ENCODE results near the gene MECP2. TPM values are rescaled to one million over a fixed set of nuclear protein-coding genes. Genes with fewer than 3 reads are reported as not detected.

Gene MECP2
- total and polyA plus RNA-seq, 2 donors (not counting 1 experiment from before 2014, with no cell fraction given): 20.0 to 122 TPM

GRCh38 chrX:154098551-154098950, 1.0 kb upstream of the MECP2 start:
- H2AFZ ChIP-seq (ENCODE audit: insufficient read depth, low read depth, low read length, poor library complexity, severe bottlenecking): peak overlapping the region; percentile 64
- H3K27ac ChIP-seq (ENCODE audit: low read length in 2 of 2): no peak overlapping the region
- peak overlapping the region; percentile 62 for H3K4me2 ChIP-seq (replicated peaks; ENCODE audit: low read depth, low read length, poor library complexity, severe bottlenecking)
- ATAC-seq (ENCODE audit: low read depth) (no peak), DNase-seq (no peak)
- H3K79me2 ChIP-seq (ENCODE audit: control insufficient read depth, insufficient read depth, low read length): peaks cover 41% of the 10 kb centered on the region
- ChIA-PET POLR2A (no interaction called here), CTCF (no interaction called here)
- peaks cover 6% of the 10 kb centered on the region for H4K20me1 ChIP-seq (ENCODE audit: control insufficient read depth, insufficient read depth, low read length, poor library complexity, severe bottlenecking)
- no peak for TF ChIP-seq EZH2 (IDR thresholded peaks at IDR 0.05; ENCODE audit: borderline replicate concordance, insufficient read depth, low read depth, low read length, poor library complexity, severe bottlenecking)
- no peak for TF ChIP-seq CTCF (IDR thresholded peaks at IDR 0.05)
- WGBS (ENCODE audit: insufficient coverage): no CpG with 5 or more reads among the region's 2 CpGs
- Mint-ChIP-seq H3K27me3 (peaks cover 7% of the 10 kb centered on the region), H3K4me1 (peaks cover 34% of the 10 kb centered on the region), H3K9me3 (ENCODE audit: insufficient read depth) (no peaks in the 10 kb centered on the region), H3K27ac (peak overlapping the region; percentile 26), H3K4me3 (peak overlapping the region; percentile 89)
- intact Hi-C loops (cut with micrococcal nuclease): loop anchor here (10.0 kb wide), 1 partner anchor 276 kb away; the partner anchor contains the start of genes EMD and FLNA
- peak overlapping the region; percentile 40 for H3K9ac ChIP-seq (ENCODE audit: low read length)
- no peak overlapping the region for H3K4me3 ChIP-seq (ENCODE audit: control extremely low read depth in 1 of 5, extremely low read depth in 1 of 5, insufficient read depth in 1 of 5, low read depth in 2 of 5, low read length in 4 of 5)
- no peaks in the 10 kb centered on the region for H3K27me3 ChIP-seq (replicated peaks in 1 of 4; ENCODE audit: control extremely low read depth in 1 of 4, control insufficient read depth in 3 of 4, insufficient read depth in 4 of 4, low read length in 3 of 4)
- no peaks in the 10 kb centered on the region for H3K36me3 ChIP-seq (replicated peaks in 1 of 2; ENCODE audit: control extremely low read depth in 1 of 2, control insufficient read depth in 1 of 2, extremely low read depth in 1 of 2, insufficient read depth in 2 of 2, low read length in 1 of 2)
- no peaks in the 10 kb centered on the region for H3K9me3 ChIP-seq (ENCODE audit: control extremely low read depth in 1 of 3, control insufficient read depth in 2 of 3, insufficient read depth in 1 of 3, low read length in 2 of 3)
- H3K4me1 ChIP-seq (ENCODE audit: control insufficient read depth in 2 of 2, insufficient read depth in 2 of 2, low read length in 2 of 2): peaks cover 27 to 37% of the 10 kb centered on the region in 2 donors

GRCh38 chrX:154097003-154097588, 421 bp downstream of the MECP2 start:
- intact Hi-C loops (cut with micrococcal nuclease): loop anchor here (10.0 kb wide), 1 partner anchor 278 kb away; the partner anchor contains the start of genes EMD and FLNA
- Mint-ChIP-seq H3K9me3 (ENCODE audit: insufficient read depth) (no peaks in the 10 kb centered on the region), H3K27me3 (peaks cover 5% of the 10 kb centered on the region), H3K4me3 (peak overlapping the region; percentile 94), H3K27ac (peak overlapping the region; percentile 94), H3K4me1 (peaks cover 45% of the 10 kb centered on the region)
- POLR2A ChIA-PET: interaction anchor here (1.0 kb wide), 1 partner anchor 430 kb away, joined by 4 read pairs; no protein-coding TSS in a partner anchor
- Histone ChIP-seq H3K36me3 (replicated peaks in 1 of 2; ENCODE audit: control extremely low read depth in 1 of 2, control insufficient read depth in 1 of 2, extremely low read depth in 1 of 2, insufficient read depth in 2 of 2, low read length in 1 of 2) (no peaks in the 10 kb centered on the region), H3K27ac (ENCODE audit: low read length in 2 of 2) (peak overlapping the region; percentile 65 to 85), H3K4me2 (replicated peaks; ENCODE audit: low read depth, low read length, poor library complexity, severe bottlenecking) (peak overlapping the region; percentile 79), H3K4me1 (ENCODE audit: control insufficient read depth in 2 of 2, insufficient read depth in 2 of 2, low read length in 2 of 2) (peaks cover 36 to 50% of the 10 kb centered on the region in 2 donors), H3K79me2 (ENCODE audit: control insufficient read depth, insufficient read depth, low read length) (peaks cover 54% of the 10 kb centered on the region), H3K9ac (ENCODE audit: low read length) (peak overlapping the region; percentile 82), H2AFZ (ENCODE audit: insufficient read depth, low read depth, low read length, poor library complexity, severe bottlenecking) (peak overlapping the region; percentile 12), H3K27me3 (replicated peaks in 1 of 4; ENCODE audit: control extremely low read depth in 1 of 4, control insufficient read depth in 3 of 4, insufficient read depth in 4 of 4, low read length in 3 of 4) (no peaks in the 10 kb centered on the region), H3K4me3 (ENCODE audit: control extremely low read depth in 1 of 5, extremely low read depth in 1 of 5, insufficient read depth in 1 of 5, low read depth in 2 of 5, low read length in 4 of 5) (peak overlapping the region; percentile 52 to 70 (median 60)), H4K20me1 (ENCODE audit: control insufficient read depth, insufficient read depth, low read length, poor library complexity, severe bottlenecking) (peaks cover 6% of the 10 kb centered on the region), H3K9me3 (ENCODE audit: control extremely low read depth in 1 of 3, control insufficient read depth in 2 of 3, insufficient read depth in 1 of 3, low read length in 2 of 3) (no peaks in the 10 kb centered on the region)
- CTCF ChIA-PET: no interaction called here
- DNase-seq (peak; percentile 77), ATAC-seq (ENCODE audit: low read depth) (peak; percentile 49)
- 0% methylated on average over 26 of the region's 80 CpGs for WGBS (ENCODE audit: insufficient coverage)
- TF ChIP-seq CTCF (IDR thresholded peaks at IDR 0.05) (no peak), EZH2 (IDR thresholded peaks at IDR 0.05; ENCODE audit: borderline replicate concordance, insufficient read depth, low read depth, low read length, poor library complexity, severe bottlenecking) (no peak)

Data from B cell (primary cell).